ENCODE data around the gene IL37.

The IL37 gene

GRCh38 chr2:112876257-112876970, 34.6 kb upstream of the IL37 start:
- H3K9ac ChIP-seq (ENCODE audit: insufficient read length, low read depth) = no peak overlapping the region
- no peaks in the 10 kb centered on the region for H3K9me3 ChIP-seq (ENCODE audit: insufficient read depth, low read length)
- no peak overlapping the region for H3K4me3 ChIP-seq (ENCODE audit: insufficient read length, low read depth)
- H3K4me1 ChIP-seq (ENCODE audit: insufficient read depth, insufficient read length) = no peaks in the 10 kb centered on the region
- TF ChIP-seq YY1 (IDR thresholded peaks at IDR 0.05; ENCODE audit: insufficient read depth, insufficient read length) (no peak), SUZ12 (IDR thresholded peaks at IDR 0.05; ENCODE audit: extremely low read depth, insufficient read depth, insufficient read length) (no peak), ZNF274 (IDR thresholded peaks at IDR 0.05; ENCODE audit: low read depth, low read length) (no peak)
- DNase-seq (ENCODE audit: low read depth, low spot score) = no peak
- no peaks in the 10 kb centered on the region for H3K36me3 ChIP-seq (ENCODE audit: insufficient read depth, insufficient read length, low read length)
- H3K27me3 ChIP-seq (ENCODE audit: insufficient read depth, insufficient read length) = no peaks in the 10 kb centered on the region

- H3K4me1 ChIP-seq (ENCODE audit: insufficient read depth, insufficient read length) = no peaks in the 10 kb centered on the region
- H3K27me3 ChIP-seq (ENCODE audit: insufficient read depth, insufficient read length) = no peaks in the 10 kb centered on the region
- no peaks in the 10 kb centered on the region for H3K9me3 ChIP-seq (ENCODE audit: insufficient read depth, low read length)
- H3K36me3 ChIP-seq (ENCODE audit: insufficient read depth, insufficient read length, low read length) = no peaks in the 10 kb centered on the region
- H3K4me3 ChIP-seq (ENCODE audit: insufficient read length, low read depth) = no peak overlapping the region
- H3K9ac ChIP-seq (ENCODE audit: insufficient read length, low read depth) = no peak overlapping the region
- no peak for DNase-seq (ENCODE audit: low read depth, low spot score)
- no peak for TF ChIP-seq SUZ12 (IDR thresholded peaks at IDR 0.05; ENCODE audit: extremely low read depth, insufficient read depth, insufficient read length)
- no peak for TF ChIP-seq ZNF274 (IDR thresholded peaks at IDR 0.05; ENCODE audit: low read depth, low read length)
- TF ChIP-seq YY1 (IDR thresholded peaks at IDR 0.05; ENCODE audit: insufficient read depth, insufficient read length) = no peak
These were observed 34.0 kb upstream of the IL37 start for GRCh38 chr2:112876971-112877361.

GRCh38 chr2:112877423-112877822, 33.5 kb upstream of the IL37 start:
- no peaks in the 10 kb centered on the region for H3K4me1 ChIP-seq (ENCODE audit: insufficient read depth, insufficient read length)
- H3K9ac ChIP-seq (ENCODE audit: insufficient read length, low read depth) = no peak overlapping the region
- TF ChIP-seq ZNF274 (IDR thresholded peaks at IDR 0.05; ENCODE audit: low read depth, low read length) = no peak
- no peak for TF ChIP-seq YY1 (IDR thresholded peaks at IDR 0.05; ENCODE audit: insufficient read depth, insufficient read length)
- no peak for TF ChIP-seq SUZ12 (IDR thresholded peaks at IDR 0.05; ENCODE audit: extremely low read depth, insufficient read depth, insufficient read length)
- H3K36me3 ChIP-seq (ENCODE audit: insufficient read depth, insufficient read length, low read length) = no peaks in the 10 kb centered on the region
- no peaks in the 10 kb centered on the region for H3K27me3 ChIP-seq (ENCODE audit: insufficient read depth, insufficient read length)
- no peak for DNase-seq (ENCODE audit: low read depth, low spot score)
- no peak overlapping the region for H3K4me3 ChIP-seq (ENCODE audit: insufficient read length, low read depth)
- H3K9me3 ChIP-seq (ENCODE audit: insufficient read depth, low read length) = no peaks in the 10 kb centered on the region

- no peak for DNase-seq (ENCODE audit: low read depth, low spot score)
- no peak overlapping the region for H3K4me3 ChIP-seq (ENCODE audit: insufficient read length, low read depth)
- no peak overlapping the region for H3K9ac ChIP-seq (ENCODE audit: insufficient read length, low read depth)
- TF ChIP-seq YY1 (IDR thresholded peaks at IDR 0.05; ENCODE audit: insufficient read depth, insufficient read length) (no peak), ZNF274 (IDR thresholded peaks at IDR 0.05; ENCODE audit: low read depth, low read length) (no peak), SUZ12 (IDR thresholded peaks at IDR 0.05; ENCODE audit: extremely low read depth, insufficient read depth, insufficient read length) (no peak)
- H3K9me3 ChIP-seq (ENCODE audit: insufficient read depth, low read length) = no peaks in the 10 kb centered on the region
- H3K27me3 ChIP-seq (ENCODE audit: insufficient read depth, insufficient read length) = no peaks in the 10 kb centered on the region
- no peaks in the 10 kb centered on the region for H3K4me1 ChIP-seq (ENCODE audit: insufficient read depth, insufficient read length)
- no peaks in the 10 kb centered on the region for H3K36me3 ChIP-seq (ENCODE audit: insufficient read depth, insufficient read length, low read length)
These were observed 31.4 kb upstream of the IL37 start for GRCh38 chr2:112879491-112880041.

- Histone ChIP-seq H3K4me1 (ENCODE audit: insufficient read depth, insufficient read length) (no peaks in the 10 kb centered on the region), H3K9ac (ENCODE audit: insufficient read length, low read depth) (no peak overlapping the region), H3K9me3 (ENCODE audit: insufficient read depth, low read length) (no peaks in the 10 kb centered on the region), H3K27me3 (ENCODE audit: insufficient read depth, insufficient read length) (no peaks in the 10 kb centered on the region), H3K36me3 (ENCODE audit: insufficient read depth, insufficient read length, low read length) (no peaks in the 10 kb centered on the region), H3K4me3 (ENCODE audit: insufficient read length, low read depth) (no peak overlapping the region)
- no peak for TF ChIP-seq YY1 (IDR thresholded peaks at IDR 0.05; ENCODE audit: insufficient read depth, insufficient read length)
- no peak for TF ChIP-seq SUZ12 (IDR thresholded peaks at IDR 0.05; ENCODE audit: extremely low read depth, insufficient read depth, insufficient read length)
- TF ChIP-seq ZNF274 (IDR thresholded peaks at IDR 0.05; ENCODE audit: low read depth, low read length) = no peak
- no peak for DNase-seq (ENCODE audit: low read depth, low spot score)
These were observed 30.9 kb upstream of the IL37 start for GRCh38 chr2:112880091-112880531.

GRCh38 chr2:112880696-112881095, 30.3 kb upstream of the IL37 start:
- no peak for TF ChIP-seq SUZ12 (IDR thresholded peaks at IDR 0.05; ENCODE audit: extremely low read depth, insufficient read depth, insufficient read length)
- no peak for TF ChIP-seq ZNF274 (IDR thresholded peaks at IDR 0.05; ENCODE audit: low read depth, low read length)
- TF ChIP-seq YY1 (IDR thresholded peaks at IDR 0.05; ENCODE audit: insufficient read depth, insufficient read length) = no peak
- Histone ChIP-seq H3K4me1 (ENCODE audit: insufficient read depth, insufficient read length) (no peaks in the 10 kb centered on the region), H3K4me3 (ENCODE audit: insufficient read length, low read depth) (no peak overlapping the region), H3K36me3 (ENCODE audit: insufficient read depth, insufficient read length, low read length) (no peaks in the 10 kb centered on the region), H3K27me3 (ENCODE audit: insufficient read depth, insufficient read length) (no peaks in the 10 kb centered on the region), H3K9me3 (ENCODE audit: insufficient read depth, low read length) (no peaks in the 10 kb centered on the region), H3K9ac (ENCODE audit: insufficient read length, low read depth) (no peak overlapping the region)
- no peak for DNase-seq (ENCODE audit: low read depth, low spot score)

- H3K36me3 ChIP-seq (ENCODE audit: insufficient read depth, insufficient read length, low read length) = no peaks in the 10 kb centered on the region
- H3K4me1 ChIP-seq (ENCODE audit: insufficient read depth, insufficient read length) = no peaks in the 10 kb centered on the region
- TF ChIP-seq ZNF274 (IDR thresholded peaks at IDR 0.05; ENCODE audit: low read depth, low read length) = no peak
- no peak for TF ChIP-seq SUZ12 (IDR thresholded peaks at IDR 0.05; ENCODE audit: extremely low read depth, insufficient read depth, insufficient read length)
- no peak for TF ChIP-seq YY1 (IDR thresholded peaks at IDR 0.05; ENCODE audit: insufficient read depth, insufficient read length)
- H3K9me3 ChIP-seq (ENCODE audit: insufficient read depth, low read length) = no peaks in the 10 kb centered on the region
- H3K27me3 ChIP-seq (ENCODE audit: insufficient read depth, insufficient read length) = no peaks in the 10 kb centered on the region
- H3K4me3 ChIP-seq (ENCODE audit: insufficient read length, low read depth) = no peak overlapping the region
- DNase-seq (ENCODE audit: low read depth, low spot score) = no peak
- H3K9ac ChIP-seq (ENCODE audit: insufficient read length, low read depth) = no peak overlapping the region
These were observed 29.6 kb upstream of the IL37 start for GRCh38 chr2:112881217-112881985.
